NCI-H2171 treated with DMSO at 0.1 percent for 48 hours (cell line): ENCODE measurements around the gene RMI2.
A peak's percentile ranks its signal among the peaks of the same experiment; 100 is the strongest.

ENCODE experiments used
- DNase-seq: peaks from one replicate; lab custom pipeline; 2025; lab: John Stamatoyannopoulos, UW

Gene RMI2

GRCh38 chr16:11310634-11310977, 34.7 kb upstream of the RMI2 start:
- no peak for DNase-seq

- no peak for DNase-seq
Measured at GRCh38 chr16:11310997-11311561, 34.2 kb upstream of the RMI2 start.

- no peak for DNase-seq
Measured at GRCh38 chr16:11312718-11313492, 32.4 kb upstream of the RMI2 start.

- no peak for DNase-seq
Measured at GRCh38 chr16:11313493-11314308, 31.6 kb upstream of the RMI2 start.

- no peak for DNase-seq
Measured at GRCh38 chr16:11314309-11314894, 30.9 kb upstream of the RMI2 start.

GRCh38 chr16:11315510-11315909, 29.7 kb upstream of the RMI2 start:
- DNase-seq: no peak

GRCh38 chr16:11316331-11317015, 28.8 kb upstream of the RMI2 start:
- no peak for DNase-seq

- no peak for DNase-seq
Measured at GRCh38 chr16:11318817-11319216, 26.4 kb upstream of the RMI2 start.

- no peak for DNase-seq
Measured at GRCh38 chr16:11319529-11320146, 25.6 kb upstream of the RMI2 start.

GRCh38 chr16:11320170-11320569, 25.1 kb upstream of the RMI2 start:
- peak; percentile 69 for DNase-seq

GRCh38 chr16:11321662-11322061, 23.6 kb upstream of the RMI2 start:
- no peak for DNase-seq

GRCh38 chr16:11322823-11323222, 22.4 kb upstream of the RMI2 start:
- DNase-seq: no peak

- no peak for DNase-seq
Measured at GRCh38 chr16:11323551-11324336, 21.5 kb upstream of the RMI2 start.

- DNase-seq: no peak
Measured at GRCh38 chr16:11325404-11326083, 19.7 kb upstream of the RMI2 start.

- no peak for DNase-seq
Measured at GRCh38 chr16:11326084-11326736, 19.0 kb upstream of the RMI2 start.

GRCh38 chr16:11326737-11327276, 18.5 kb upstream of the RMI2 start:
- no peak for DNase-seq

- DNase-seq: no peak
Measured at GRCh38 chr16:11327277-11328171, 17.7 kb upstream of the RMI2 start.
